Colonic mucosa (tissue), 4 donors: ENCODE results near the gene ZNF718. TPM values are rescaled to one million over a fixed set of nuclear protein-coding genes. Genes with fewer than 3 reads are reported as not detected.
"Not testable (repeated sequence)": the region's sequence is repeated elsewhere in the genome, so short reads cannot be mapped to it uniquely, and the experiment has no call there.

Experiments used
- DNase-seq: peaks from one replicate; pipeline ENCODE4 v3.0.0-alpha.2; 2020
- H3K27ac ChIP-seq: fragments of 200-600 bp; one replicate; pipeline ENCODE4 v1.8.0; 2021
- H3K27me3 ChIP-seq: fragments of 200-600 bp; one replicate; pipeline ENCODE4 v1.8.0; 2021
- H3K36me3 ChIP-seq: fragments of 200-600 bp; one replicate; pipeline ENCODE4 v1.8.0; 2021
- H3K4me1 ChIP-seq: fragments of 200-600 bp; one replicate; pipeline ENCODE4 v1.8.0; 2021; ENCODE audit warnings: mild to moderate bottlenecking
- H3K4me3 ChIP-seq: fragments of 200-600 bp; one replicate; pipeline ENCODE4 v1.8.0; 2021
- H3K9ac ChIP-seq, 2 donors: one replicate each; pipeline ENCODE4 v1.7.0; 2013; ENCODE audit warnings: control low read depth in 2 of 2, low read depth in 2 of 2, low read length in 2 of 2
- H3K9me3 ChIP-seq: fragments of 200-600 bp; one replicate; pipeline ENCODE4 v1.8.0; 2021
- intact Hi-C: fragments of 100-400 bp; cut with DNase I; formaldehyde crosslinking; loops from one replicate; pipeline ENCODE4 v1.14.1; 2022
- total RNA-seq, 2 donors: library from RNA; stranded (reverse); fragmentation: NEBNext Ultra II Directional in 1 of 2; extraction: Animal tissue kit (Norgen Biotek cat#: 25700) in 1 of 2; gene quantifications; one replicate each; pipeline ENCODE4 v1.2.1, GENCODE V29; 2021
- TF ChIP-seq, protein P1 (sequence below): fragments of 200-600 bp; IDR thresholded peaks from one replicate; pipeline ENCODE4 v1.8.0; 2022; ENCODE audit warnings: antibody characterized with exemption, mild to moderate bottlenecking
- donor health status: healthy.
- donor health status: DM: no; HTN: no; CAD: no.
- donor health status: DM: no; HTN: no; CAD: no.

The ZNF718 gene
- total RNA-seq, 2 donors from 2014 or later, result 5.4 to 7.9 TPM

DNA sequence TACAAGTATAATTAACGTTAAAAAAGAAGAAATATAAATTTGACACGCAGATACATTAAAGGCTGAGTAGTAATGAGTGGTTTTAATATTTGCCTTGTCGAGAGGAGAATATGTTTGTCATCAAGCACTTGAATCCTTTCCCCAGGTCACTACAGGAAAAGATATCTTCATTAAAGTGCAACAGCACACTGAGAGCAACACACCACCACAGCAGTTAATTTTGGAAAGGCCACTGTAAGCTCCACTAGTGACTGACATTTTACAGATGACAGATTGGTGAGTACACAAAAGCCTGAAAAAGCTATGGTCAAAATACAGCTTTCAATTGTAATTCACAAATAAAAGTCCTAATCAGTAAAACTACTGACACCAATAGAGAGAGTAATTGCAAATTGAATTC lies 76.6 kb downstream of the ZNF718 start:
- intact Hi-C loops, result no loop called here
- Histone ChIP-seq H3K36me3 (no peaks in the 10 kb centered on the region), H3K27me3 (no peaks in the 10 kb centered on the region), H3K4me1 (no peaks in the 10 kb centered on the region), H3K4me3 (no peak overlapping the region), H3K9me3 (no peaks in the 10 kb centered on the region), H3K27ac (no peak overlapping the region), H3K9ac (no peak overlapping the region)
- TF ChIP-seq, protein P1, sequence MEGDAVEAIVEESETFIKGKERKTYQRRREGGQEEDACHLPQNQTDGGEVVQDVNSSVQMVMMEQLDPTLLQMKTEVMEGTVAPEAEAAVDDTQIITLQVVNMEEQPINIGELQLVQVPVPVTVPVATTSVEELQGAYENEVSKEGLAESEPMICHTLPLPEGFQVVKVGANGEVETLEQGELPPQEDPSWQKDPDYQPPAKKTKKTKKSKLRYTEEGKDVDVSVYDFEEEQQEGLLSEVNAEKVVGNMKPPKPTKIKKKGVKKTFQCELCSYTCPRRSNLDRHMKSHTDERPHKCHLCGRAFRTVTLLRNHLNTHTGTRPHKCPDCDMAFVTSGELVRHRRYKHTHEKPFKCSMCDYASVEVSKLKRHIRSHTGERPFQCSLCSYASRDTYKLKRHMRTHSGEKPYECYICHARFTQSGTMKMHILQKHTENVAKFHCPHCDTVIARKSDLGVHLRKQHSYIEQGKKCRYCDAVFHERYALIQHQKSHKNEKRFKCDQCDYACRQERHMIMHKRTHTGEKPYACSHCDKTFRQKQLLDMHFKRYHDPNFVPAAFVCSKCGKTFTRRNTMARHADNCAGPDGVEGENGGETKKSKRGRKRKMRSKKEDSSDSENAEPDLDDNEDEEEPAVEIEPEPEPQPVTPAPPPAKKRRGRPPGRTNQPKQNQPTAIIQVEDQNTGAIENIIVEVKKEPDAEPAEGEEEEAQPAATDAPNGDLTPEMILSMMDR, result no peak
- DNase-seq, result no peak

DNA sequence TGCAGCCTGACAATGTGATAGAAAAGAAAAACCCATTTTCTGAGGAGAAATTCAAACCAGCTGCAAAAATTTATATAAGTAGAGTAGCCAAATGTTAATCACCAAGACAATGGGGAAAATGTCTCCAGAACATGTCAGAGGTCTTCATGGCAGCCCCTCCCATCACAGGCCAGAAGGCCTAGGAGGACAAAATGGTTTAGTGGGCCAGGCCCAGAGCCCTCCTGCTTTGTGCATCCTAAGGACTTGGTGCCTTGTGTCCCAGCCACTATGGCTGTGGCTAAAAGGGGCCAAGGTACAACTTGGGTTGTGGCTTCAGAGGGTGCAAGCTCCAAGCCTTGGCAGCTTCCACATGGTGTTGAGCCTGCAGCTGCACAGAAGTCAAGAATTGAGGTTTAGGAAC lies 78.5 kb downstream of the ZNF718 start:
- H3K9me3 ChIP-seq, intact Hi-C loops: not testable (repeated sequence)

DNA sequence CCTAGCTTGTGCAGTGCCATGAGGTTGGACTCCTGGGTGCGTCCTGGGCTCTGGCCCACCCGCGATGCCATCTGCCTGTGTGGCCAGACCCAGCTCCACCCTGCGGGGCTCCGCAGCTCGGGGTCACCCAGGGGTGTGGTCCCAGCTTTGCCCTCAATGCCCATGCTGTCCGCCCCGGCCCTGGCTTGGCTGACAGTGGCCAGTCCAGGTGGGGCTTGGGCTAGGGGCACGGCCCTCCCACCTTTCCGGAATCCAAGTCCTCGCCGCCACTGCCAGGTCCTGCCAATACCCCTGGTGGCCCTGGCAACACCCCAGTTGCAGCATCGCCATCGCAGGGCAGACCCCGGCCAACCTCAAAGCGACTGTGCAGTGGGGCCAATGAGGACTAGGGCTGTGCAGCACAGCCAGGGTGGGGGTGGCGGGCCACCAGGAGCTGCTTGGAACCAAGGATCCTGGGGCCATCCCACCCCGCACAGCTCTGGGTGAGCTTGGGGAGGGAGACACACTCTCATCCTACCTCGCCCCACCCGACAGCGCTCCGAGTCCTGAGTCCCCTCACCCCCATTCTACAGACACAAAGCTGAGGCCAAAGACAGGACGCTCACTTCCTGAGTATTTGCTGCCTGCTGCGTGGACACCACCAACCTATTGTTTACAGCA lies 80.9 kb downstream of the ZNF718 start:
- Histone ChIP-seq H3K27ac (no peak overlapping the region), H3K4me1 (no peaks in the 10 kb centered on the region), H3K9ac (no peak overlapping the region), H3K4me3 (no peak overlapping the region), H3K36me3 (no peaks in the 10 kb centered on the region), H3K27me3 (no peaks in the 10 kb centered on the region), H3K9me3 (no peaks in the 10 kb centered on the region)
- TF ChIP-seq, protein P1, result no peak
- DNase-seq, result no peak
- intact Hi-C loops, result no loop called here

More for the DNA sequence above, 78.5 kb downstream of the ZNF718 start:
- not testable (repeated sequence) for H3K4me3 ChIP-seq, H3K4me1 ChIP-seq, H3K9ac ChIP-seq, H3K36me3 ChIP-seq, H3K27ac ChIP-seq, H3K27me3 ChIP-seq, DNase-seq

DNA sequence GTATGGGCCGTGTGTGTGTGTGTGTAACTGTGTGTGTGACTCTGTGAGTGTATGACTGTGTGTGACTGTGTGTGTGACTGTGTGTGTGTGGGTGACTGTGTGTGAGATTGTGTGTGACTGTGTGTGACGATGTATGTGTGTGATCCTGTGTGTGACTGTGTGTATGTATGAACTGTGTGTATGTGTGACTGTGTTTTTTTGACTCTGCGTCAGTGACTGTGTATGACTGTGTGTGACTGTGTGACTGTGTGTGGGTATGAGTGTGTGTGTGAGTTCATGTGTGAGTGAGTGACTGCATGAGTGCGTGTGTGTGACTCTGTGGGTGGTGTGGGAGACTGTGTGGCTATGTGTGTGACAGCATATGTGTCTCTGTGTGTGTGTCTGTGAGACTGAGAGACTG lies 81.8 kb downstream of the ZNF718 start:
- Histone ChIP-seq H3K27me3 (no peaks in the 10 kb centered on the region), H3K9ac (no peak overlapping the region), H3K36me3 (no peaks in the 10 kb centered on the region), H3K27ac (no peak overlapping the region), H3K4me1 (no peaks in the 10 kb centered on the region), H3K9me3 (no peaks in the 10 kb centered on the region), H3K4me3 (no peak overlapping the region)
- DNase-seq, result no peak
- intact Hi-C loops, result no loop called here
- TF ChIP-seq, protein P1, result no peak

DNA sequence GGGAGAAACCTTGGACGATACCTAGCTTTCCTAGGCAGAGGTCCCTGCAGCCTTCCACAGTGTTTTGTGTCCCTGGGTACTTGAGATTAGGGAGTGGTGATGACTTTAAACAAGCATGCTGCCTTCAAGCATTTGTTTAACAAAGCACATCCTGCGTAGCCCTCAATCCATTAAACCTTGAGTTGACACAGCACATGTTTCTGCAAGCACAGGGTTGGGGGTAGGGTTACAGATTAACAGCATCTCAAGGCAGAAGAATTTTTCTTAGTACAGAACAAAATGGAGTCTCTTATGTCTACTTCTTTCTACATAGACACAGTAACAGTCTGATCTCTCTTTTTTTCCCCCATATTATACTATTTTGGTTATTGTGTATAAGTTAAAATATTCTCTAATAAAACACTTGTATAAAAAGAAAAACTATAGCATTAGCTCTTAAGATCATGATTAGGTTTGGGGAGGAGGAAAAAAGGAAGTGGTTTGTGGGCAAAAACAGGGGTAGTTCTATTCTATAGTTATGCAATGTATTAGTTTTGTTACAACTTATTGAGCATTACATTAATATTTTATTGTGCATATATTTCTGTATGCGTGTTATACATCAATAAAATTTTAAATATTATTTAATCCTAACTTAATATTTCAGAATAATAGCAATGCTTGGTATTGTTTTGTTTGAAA lies 84.3 kb downstream of the ZNF718 start:
- not testable (repeated sequence) for H3K9me3 ChIP-seq

DNA sequence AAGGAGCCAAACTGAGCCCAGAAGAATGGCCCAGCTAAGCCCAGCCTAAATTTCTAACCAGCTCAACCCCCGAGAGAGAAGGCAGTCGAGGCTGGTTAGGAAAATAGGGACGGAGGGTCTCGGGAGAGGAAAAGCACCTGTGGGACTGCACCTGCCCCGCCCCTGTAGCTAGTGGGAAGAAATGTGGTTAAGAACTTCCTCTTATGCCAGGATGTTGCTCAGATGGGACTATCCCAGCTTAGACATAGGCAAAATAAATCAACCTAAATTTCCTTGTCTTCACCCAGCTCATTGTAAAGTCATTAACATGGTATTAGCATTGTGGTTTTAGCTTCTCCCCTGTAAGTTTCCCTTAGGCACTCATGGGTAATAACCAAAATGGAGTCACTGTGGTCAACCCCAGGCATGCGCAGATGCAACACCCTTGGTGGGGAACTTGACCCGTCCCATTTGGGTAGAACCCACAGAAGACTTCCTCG lies 86.8 kb downstream of the ZNF718 start:
- Histone ChIP-seq H3K9me3 (no peaks in the 10 kb centered on the region), H3K27me3 (no peaks in the 10 kb centered on the region), H3K4me3 (no peak overlapping the region), H3K4me1 (no peaks in the 10 kb centered on the region), H3K27ac (no peak overlapping the region), H3K36me3 (no peaks in the 10 kb centered on the region), H3K9ac (no peak overlapping the region)
- DNase-seq, result no peak
- TF ChIP-seq, protein P1, result no peak
- intact Hi-C loops, result no loop called here

More for the DNA sequence above, 84.3 kb downstream of the ZNF718 start:
- H3K27ac ChIP-seq, H3K36me3 ChIP-seq, H3K9ac ChIP-seq, DNase-seq, H3K4me3 ChIP-seq, H3K27me3 ChIP-seq, intact Hi-C loops, H3K4me1 ChIP-seq: not testable (repeated sequence)
